NCI-H2171 treated with DMSO at 0.1 percent for 48 hours (cell line): Measurements from ENCODE around the gene RRM2.

Experiments used
- DNase-seq: peaks from one replicate; lab custom pipeline; 2025; lab: John Stamatoyannopoulos, UW

RRM2 gene

GRCh38 chr2:10158681-10159080, 36.1 kb downstream of the RRM2 start:
- no peak for DNase-seq

GRCh38 chr2:10159086-10159485, 36.5 kb downstream of the RRM2 start:
- DNase-seq, result no peak

- DNase-seq, result no peak
These were observed 37.1 kb downstream of the RRM2 start for GRCh38 chr2:10159581-10160131.

GRCh38 chr2:10160203-10160955, 37.8 kb downstream of the RRM2 start:
- peak; percentile 42 for DNase-seq

- no peak for DNase-seq
These were observed 38.8 kb downstream of the RRM2 start for GRCh38 chr2:10161206-10161931.

GRCh38 chr2:10161961-10162441, 39.5 kb downstream of the RRM2 start:
- DNase-seq, result peak; percentile 90

- no peak for DNase-seq
These were observed 40.3 kb downstream of the RRM2 start for GRCh38 chr2:10162586-10163497.

GRCh38 chr2:10163498-10164486, 41.3 kb downstream of the RRM2 start:
- no peak for DNase-seq

GRCh38 chr2:10164601-10165000, 42.1 kb downstream of the RRM2 start:
- no peak for DNase-seq

GRCh38 chr2:10165282-10165681, 42.7 kb downstream of the RRM2 start:
- no peak for DNase-seq

GRCh38 chr2:10165861-10166675, 43.5 kb downstream of the RRM2 start:
- no peak for DNase-seq

- peak; percentile 84 for DNase-seq
These were observed 44.2 kb downstream of the RRM2 start for GRCh38 chr2:10166676-10167292.

- DNase-seq, result no peak
These were observed 44.8 kb downstream of the RRM2 start for GRCh38 chr2:10167316-10167715.

GRCh38 chr2:10168221-10168620, 45.7 kb downstream of the RRM2 start:
- no peak for DNase-seq

GRCh38 chr2:10169053-10169578, 46.6 kb downstream of the RRM2 start:
- no peak for DNase-seq

GRCh38 chr2:10169581-10169980, 47.0 kb downstream of the RRM2 start:
- no peak for DNase-seq

GRCh38 chr2:10170256-10170655, 47.7 kb downstream of the RRM2 start:
- no peak for DNase-seq

GRCh38 chr2:10171006-10171800, 48.7 kb downstream of the RRM2 start:
- no peak for DNase-seq
